Limb (tissue), 2 donors: ENCODE measurements around the gene SLC7A9.
"Not testable (repeated sequence)": the region's sequence is repeated elsewhere in the genome, so short reads cannot be mapped to it uniquely, and the experiment has no call there.

Experiments
- DNase-seq, 2 donors: peaks; one replicate each; pipeline ENCODE4 v3.0.0-alpha.2; 2016; ENCODE audit errors: extremely low spot score in 2 of 2

Gene SLC7A9

GRCh38 chr19:32885255-32885654, 15.7 kb upstream of the SLC7A9 start:
- DNase-seq = not testable (repeated sequence)

DNA sequence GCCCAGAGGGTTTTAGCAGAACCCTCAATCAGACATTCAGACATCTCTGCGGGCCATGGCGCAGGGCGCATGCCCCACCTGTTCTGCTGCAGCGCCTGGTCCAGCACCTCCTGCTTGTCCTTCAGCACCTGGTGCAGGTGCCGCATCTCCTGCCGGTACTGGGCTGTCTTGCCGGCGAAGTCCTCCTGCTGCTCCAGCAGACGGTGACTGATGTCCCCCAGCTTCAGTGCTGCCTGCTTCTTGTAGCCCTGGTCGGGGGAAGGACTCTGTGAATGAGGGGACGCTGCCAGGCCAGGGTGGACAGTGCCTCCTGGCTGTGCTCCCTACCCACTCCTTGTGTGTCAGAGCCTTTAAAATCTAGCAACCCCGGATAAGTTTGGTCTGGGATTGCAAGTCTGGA, 12.2 kb upstream of the SLC7A9 start:
- no peak for DNase-seq

GRCh38 chr19:32880622-32881021, 11.1 kb upstream of the SLC7A9 start:
- no peak for DNase-seq

DNA sequence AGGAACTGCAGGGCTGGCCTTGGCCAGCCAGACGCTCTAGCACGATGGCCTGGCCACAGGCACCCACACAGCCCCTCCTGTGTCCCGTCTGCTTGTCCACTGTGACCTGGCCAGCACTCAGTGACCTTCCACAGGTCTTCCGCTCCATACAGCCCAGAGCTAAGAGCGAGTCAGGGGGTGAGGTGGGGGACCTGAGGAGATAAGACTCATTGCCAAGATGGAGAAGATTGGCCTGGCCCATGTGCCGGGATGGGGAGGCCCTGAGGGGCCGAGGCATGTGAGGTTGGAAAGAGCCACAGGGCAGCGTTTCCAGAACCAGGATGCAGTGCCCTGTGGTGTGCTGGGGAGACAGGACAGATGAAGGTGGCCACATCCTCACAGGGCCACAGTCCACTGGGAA, 10.2 kb upstream of the SLC7A9 start:
- DNase-seq = no peak

DNA sequence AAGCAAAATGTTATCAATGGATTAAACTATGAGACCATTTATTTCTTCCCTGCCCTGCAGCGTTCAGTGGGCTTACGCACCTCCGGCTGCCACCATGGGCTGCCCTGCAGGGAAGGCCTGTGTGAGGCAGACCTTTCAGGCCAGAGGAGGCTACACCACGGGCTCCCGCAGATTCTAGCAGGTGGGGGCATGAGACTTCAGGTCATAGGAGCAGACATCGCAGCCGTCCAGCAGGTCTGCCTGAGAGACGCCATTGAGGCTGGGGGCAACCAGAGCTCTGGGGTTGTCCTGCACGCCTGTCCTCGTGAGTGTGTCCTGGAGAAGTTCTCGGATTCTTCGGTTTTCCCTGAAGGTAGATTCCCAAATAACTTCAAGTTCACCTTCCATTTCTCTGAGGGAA, 9.4 kb upstream of the SLC7A9 start:
- no peak for DNase-seq

DNA sequence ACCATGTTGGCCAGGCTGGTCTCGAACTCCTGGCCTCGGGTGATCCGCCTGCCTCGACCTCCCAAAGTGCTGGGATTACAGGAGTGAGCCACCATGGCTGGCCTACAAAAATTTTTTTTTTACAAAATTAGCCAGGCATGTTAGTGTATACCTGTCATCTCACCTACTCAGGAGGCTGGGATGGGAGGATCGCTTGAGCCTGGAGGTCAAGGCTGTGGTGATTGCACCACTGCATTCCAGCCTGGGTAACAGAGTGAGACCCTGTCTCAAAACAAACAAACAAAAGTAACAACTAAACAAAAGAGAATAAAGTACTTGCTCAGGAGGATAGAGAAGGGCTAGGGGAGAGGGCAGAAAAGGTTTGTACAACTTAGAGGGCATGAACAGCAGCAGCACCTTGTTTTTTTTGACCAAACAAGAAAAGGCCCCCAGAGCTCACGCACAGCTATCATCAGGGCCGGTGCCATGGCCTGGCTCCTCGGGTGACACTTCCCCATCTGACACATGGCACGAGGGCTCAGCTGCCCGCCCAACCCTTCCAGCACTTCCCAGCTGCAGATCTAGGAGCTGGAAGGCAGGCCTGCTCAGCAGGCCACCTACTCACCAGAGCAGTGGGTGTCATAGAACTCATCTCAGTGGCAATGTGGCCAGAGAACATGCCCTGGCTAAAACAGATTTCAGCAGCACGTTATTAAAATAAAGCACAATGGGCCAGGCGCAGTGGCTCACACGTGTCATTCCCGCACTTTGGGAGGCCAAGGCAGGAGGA, 8.6 kb upstream of the SLC7A9 start:
- DNase-seq = no peak

GRCh38 chr19:32877323-32877912, 7.9 kb upstream of the SLC7A9 start:
- no peak for DNase-seq

GRCh38 chr19:32876919-32877285, 7.3 kb upstream of the SLC7A9 start:
- DNase-seq = no peak

DNA sequence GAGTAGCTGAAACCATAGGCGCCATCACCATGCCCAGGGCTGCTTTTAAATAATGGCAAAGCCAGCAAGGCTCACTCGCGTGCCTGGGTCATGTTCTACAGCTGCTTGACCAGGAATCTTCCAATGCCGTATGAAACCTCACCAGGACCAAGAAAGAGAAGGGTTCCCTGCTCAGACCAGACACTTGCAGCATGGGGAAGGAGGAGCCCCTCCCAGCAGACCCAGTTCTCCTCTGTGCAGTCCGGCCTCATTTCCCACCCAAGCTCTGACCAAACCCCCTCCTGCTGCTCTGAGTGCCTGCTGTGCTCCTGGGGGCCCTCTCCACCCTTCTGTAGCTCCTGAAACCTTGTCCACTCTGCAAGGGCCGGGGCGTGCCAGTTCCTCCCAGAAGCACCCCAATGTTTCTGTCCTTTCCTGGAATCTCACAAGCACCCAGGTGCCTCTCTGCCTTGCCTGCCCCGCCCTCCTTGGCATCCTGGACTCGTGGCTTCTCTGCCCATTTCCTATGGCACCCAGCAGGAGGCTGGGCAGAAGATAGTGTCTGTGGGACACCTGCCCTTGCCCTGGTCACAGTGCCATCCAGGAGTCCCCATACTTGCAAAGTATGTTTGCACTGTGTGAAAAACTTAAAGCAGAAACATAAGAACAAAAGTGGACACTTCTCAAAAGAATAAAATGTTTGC, 6.8 kb upstream of the SLC7A9 start:
- DNase-seq = no peak

GRCh38 chr19:32875428-32875827, 5.9 kb upstream of the SLC7A9 start:
- DNase-seq = no peak

- DNase-seq = no peak
Measured at GRCh38 chr19:32874605-32875004, 5.0 kb upstream of the SLC7A9 start.

DNA sequence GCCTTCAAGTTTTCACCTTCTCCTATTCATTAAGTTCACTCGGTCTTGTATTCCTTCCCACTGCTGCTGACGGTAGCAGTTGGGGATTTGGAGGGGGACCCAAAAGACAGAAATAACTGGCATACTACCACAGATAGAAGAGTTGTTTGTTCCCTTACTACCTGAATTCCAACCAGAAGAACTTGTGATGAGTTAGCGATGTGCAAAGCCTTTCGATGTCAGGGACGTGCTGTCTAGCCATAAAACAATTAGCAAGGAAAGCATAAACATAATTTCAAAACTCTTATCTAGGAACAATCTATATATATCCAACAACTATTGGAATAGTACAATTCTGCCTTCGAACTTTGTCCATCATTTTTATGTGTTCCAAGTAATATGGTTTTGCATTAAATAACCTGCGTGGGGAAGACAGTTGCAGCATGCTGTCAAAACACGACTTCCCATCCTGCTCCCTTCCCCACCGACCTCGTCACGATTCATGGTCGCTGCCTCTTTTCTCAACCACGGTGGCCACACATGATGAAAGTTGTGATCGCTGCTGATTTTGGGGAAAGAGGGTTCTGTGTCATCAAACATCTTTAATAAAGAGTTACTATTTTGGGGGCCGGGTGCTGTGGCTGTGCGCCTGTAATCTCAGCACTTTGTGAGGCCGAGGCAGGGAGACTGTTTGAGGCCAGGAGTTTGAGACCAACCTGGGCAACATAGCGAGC, 3.8 kb upstream of the SLC7A9 start:
- DNase-seq = no peak

DNA sequence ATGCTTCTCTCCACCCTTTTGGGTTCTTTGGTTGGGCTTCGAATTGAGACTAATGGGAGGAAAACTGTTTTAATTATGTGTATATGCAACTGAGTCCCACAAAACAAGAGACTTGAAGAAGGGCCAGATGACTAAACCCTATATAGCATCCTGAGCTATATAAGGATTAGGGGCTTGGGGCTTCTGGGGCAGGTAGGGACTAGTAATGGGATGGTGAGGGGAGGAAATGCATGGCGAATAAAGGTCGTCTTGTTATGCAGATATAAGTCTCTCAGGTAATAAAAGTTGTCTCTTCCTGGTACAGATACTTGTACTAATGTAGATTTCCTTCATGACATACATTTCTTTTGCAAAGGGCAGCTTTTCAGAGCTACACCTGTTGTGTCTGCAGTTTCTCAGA, 2.8 kb upstream of the SLC7A9 start:
- no peak for DNase-seq

- peak in 1 of 2 donors; percentile 49 for DNase-seq
Measured at GRCh38 chr19:32870981-32871451, 1.4 kb upstream of the SLC7A9 start.

DNA sequence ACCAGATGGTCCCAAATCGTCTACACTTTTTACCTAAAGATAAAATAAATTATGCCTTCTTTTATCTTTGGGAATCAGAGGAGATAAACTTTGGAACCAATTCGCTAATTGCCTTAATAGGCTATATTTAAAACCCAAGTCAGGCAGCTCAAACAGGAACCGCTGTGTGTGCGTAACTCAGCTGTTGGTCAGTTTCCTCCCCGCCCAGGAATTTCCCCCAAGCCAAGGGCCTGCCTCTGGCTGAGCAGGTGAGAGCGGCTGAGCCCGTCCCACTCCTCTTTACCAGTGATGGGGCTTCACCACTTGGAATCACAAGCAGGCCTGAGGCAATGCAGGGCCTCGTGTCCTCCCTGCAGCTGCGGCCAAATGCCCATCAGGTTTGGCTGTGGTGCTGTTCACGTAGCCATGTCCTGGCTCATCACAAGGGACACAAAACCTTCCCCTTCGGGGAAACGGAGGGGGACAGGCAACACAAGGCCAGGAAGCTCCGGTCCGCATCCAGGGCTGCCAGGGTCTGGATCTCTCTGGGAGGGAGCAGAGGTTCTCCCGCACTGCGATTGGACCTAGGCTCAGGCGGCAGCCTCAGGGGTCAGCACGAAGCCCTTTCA, 503 bp upstream of the SLC7A9 start:
- DNase-seq = no peak

- DNase-seq = no peak
Measured at GRCh38 chr19:32868206-32868950, 1.2 kb downstream of the SLC7A9 start.

DNA sequence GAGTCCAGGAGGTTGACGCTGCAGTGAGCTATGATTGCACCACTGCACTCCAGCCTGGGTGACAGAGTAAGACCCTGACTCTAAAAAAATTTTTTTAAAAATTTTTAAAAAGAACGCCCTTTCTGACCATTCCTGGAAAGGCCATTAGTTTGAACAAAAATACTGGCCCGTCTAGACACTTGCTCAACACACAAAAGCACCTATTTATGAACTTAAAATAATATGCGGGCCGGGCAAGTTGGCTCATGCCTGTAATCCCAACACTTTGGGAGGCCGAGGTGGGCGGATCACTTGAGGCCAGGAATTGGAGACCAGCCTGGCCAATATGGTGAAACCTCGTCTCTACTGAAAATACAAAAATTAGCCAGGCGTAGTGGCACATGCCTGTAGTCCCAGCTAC, 2.1 kb downstream of the SLC7A9 start:
- not testable (repeated sequence) for DNase-seq

GRCh38 chr19:32866564-32867265, 2.9 kb downstream of the SLC7A9 start:
- DNase-seq = peak in 1 of 2 donors; percentile 21

DNA sequence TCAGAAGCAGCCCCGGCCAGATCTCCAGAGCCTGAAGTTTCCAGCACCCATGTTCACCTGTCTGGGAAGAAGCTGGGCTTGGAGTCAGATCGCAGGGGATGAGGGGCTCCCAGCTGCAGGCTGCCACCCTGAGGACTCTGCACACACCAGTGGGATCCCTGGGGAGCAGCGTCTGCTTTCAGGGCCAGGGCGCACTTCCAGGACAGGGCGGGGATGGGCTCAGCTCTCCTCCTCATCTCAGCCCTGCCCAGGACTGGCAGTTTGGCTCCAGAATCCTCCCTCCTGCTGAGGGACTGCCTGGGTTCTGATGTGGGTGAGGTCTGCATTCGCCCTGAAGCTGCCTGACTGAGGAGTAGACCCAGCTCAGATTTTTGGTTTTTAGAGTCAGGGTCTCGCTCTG, 3.5 kb downstream of the SLC7A9 start:
- DNase-seq = no peak

- no peak for DNase-seq
Measured at GRCh38 chr19:32865326-32865725, 4.2 kb downstream of the SLC7A9 start.
